ENCODE measurements around the gene CTIF. TPM values are rescaled to one million over a fixed set of nuclear protein-coding genes. Genes with fewer than 3 reads are reported as not detected.

Gene CTIF
- polyA plus RNA-seq, 2 donors, result 11.8 to 22.7 TPM

DNA sequence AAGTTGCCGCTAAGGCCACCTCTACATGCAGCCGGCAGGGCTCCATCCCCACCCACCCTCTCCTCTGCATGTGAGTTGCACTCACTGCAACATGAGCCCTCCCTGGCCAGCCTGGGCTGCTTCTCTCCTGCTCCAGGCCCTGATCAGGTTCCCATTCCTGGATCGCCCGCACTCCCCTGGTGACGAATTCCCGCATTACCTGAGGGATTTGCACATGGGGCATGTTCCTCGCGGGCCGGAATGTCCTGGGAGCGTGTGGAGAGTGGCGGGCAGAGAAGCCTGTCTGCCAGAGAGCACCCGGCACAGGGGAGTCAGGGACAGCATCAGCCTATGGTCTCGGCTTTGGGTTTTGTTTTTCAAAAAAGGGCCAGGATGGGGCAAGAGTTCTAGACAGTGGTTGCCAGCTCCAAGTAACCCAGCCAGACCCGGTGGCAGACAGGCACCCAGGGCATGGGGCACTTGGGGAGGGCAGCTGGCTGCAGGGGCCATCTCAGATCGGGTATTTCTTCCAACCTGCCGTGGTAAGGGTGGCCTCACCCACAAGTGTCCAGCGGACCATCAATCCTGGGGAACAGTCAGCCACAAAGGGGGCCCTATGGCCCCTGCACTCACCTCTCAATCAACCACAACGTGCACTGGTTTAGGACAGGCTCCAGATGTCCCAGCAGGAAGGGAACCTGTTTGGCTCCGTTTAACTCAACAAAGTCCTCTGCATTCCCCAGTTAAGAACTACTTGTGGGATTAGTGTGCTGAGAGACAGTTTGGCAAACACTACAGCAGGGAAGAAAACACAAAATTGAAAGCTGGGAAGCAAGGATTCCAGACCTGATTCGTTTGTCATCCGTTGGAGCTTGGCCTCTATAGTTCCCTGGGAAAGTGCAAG, 224.2 kb downstream of the CTIF start:
- Histone ChIP-seq H3K4me1 (ENCODE audit: control insufficient read depth in 2 of 2, insufficient read depth in 2 of 2, low read length in 1 of 2) (peaks cover 0 to 2% of the 10 kb centered on the region in 2 donors), H3K4me3 (ENCODE audit: low read depth in 1 of 2, low read length in 2 of 2) (no peak overlapping the region), H3K27ac (ENCODE audit: low read depth in 2 of 2, low read length in 1 of 2) (no peak overlapping the region), H3K36me3 (ENCODE audit: control insufficient read depth in 2 of 2, insufficient read depth in 2 of 2, low read length in 1 of 2) (peaks cover 0 to 28% of the 10 kb centered on the region in 2 donors), H3K9me3 (ENCODE audit: control insufficient read depth in 2 of 2, insufficient read depth in 1 of 2, low read depth in 1 of 2, low read length in 1 of 2) (no peaks in the 10 kb centered on the region), H3K27me3 (ENCODE audit: control insufficient read depth in 1 of 2, insufficient read depth in 2 of 2, low read length in 2 of 2) (no peaks in the 10 kb centered on the region)
- 82 to 85% methylated on average over 21 of the region's 21 CpGs for WGBS, 2 donors

DNA sequence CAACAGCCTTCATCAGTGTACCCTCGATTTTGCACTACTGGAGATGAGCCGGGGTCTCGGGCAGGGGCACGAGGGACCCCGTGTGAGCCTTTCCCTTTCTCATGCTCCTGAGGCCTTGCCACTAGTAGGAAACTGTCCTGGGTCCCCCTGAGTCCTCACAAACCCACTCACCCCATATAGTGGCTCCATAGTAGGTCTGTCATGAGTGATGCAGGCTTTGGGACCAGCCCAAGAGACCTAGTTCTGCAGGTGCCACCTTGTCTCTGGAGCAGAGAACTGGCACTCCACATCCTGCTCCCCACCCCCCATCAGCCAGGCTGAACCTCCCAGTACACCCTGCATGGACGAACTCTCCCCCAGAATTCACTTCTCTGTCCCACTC, 224.9 kb downstream of the CTIF start:
- Histone ChIP-seq H3K4me3 (ENCODE audit: low read depth in 1 of 2, low read length in 2 of 2) (no peak overlapping the region), H3K9me3 (ENCODE audit: control insufficient read depth in 2 of 2, insufficient read depth in 1 of 2, low read depth in 1 of 2, low read length in 1 of 2) (no peaks in the 10 kb centered on the region), H3K4me1 (ENCODE audit: control insufficient read depth in 2 of 2, insufficient read depth in 2 of 2, low read length in 1 of 2) (peaks cover under 1 to 2% of the 10 kb centered on the region in 2 donors), H3K27me3 (ENCODE audit: control insufficient read depth in 1 of 2, insufficient read depth in 2 of 2, low read length in 2 of 2) (no peaks in the 10 kb centered on the region), H3K36me3 (ENCODE audit: control insufficient read depth in 2 of 2, insufficient read depth in 2 of 2, low read length in 1 of 2) (peaks cover 0 to 26% of the 10 kb centered on the region in 2 donors), H3K27ac (ENCODE audit: low read depth in 2 of 2, low read length in 1 of 2) (no peak overlapping the region)
- 85 to 92% methylated on average over 6 of the region's 6 CpGs for WGBS, 2 donors

DNA sequence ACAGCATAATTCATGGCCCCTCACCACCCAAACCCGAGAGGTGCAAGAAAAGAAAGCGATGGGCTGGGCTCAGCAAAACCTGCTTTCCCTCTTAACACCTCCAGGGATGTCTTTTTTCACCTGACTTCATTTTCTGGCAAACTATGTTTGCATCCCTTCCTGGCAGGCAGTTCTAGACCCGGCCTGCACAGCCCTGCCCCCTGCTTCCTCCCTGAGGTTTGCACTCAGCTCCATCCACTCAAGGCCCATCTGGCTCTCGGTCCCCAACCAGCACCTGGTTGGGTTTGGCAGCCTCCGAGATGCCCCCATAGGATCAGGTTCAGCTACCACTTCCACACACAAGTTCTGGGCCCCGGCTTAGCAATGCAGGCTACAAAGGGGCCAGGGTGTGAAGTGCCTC, 226.2 kb downstream of the CTIF start:
- no peak overlapping the region for H3K4me3 ChIP-seq (ENCODE audit: low read depth in 1 of 2, low read length in 2 of 2)
- peaks cover 0 to 20% of the 10 kb centered on the region in 2 donors for H3K36me3 ChIP-seq (ENCODE audit: control insufficient read depth in 2 of 2, insufficient read depth in 2 of 2, low read length in 1 of 2)
- no peak overlapping the region for H3K27ac ChIP-seq (ENCODE audit: low read depth in 2 of 2, low read length in 1 of 2)
- no peaks in the 10 kb centered on the region for H3K9me3 ChIP-seq (ENCODE audit: control insufficient read depth in 2 of 2, insufficient read depth in 1 of 2, low read depth in 1 of 2, low read length in 1 of 2)
- H3K4me1 ChIP-seq (ENCODE audit: control insufficient read depth in 2 of 2, insufficient read depth in 2 of 2, low read length in 1 of 2), result peaks cover 2 to 4% of the 10 kb centered on the region in 2 donors
- WGBS, 2 donors, result 71 to 73% methylated on average over 6 of the region's 6 CpGs
- H3K27me3 ChIP-seq (ENCODE audit: control insufficient read depth in 1 of 2, insufficient read depth in 2 of 2, low read length in 2 of 2), result no peaks in the 10 kb centered on the region

DNA sequence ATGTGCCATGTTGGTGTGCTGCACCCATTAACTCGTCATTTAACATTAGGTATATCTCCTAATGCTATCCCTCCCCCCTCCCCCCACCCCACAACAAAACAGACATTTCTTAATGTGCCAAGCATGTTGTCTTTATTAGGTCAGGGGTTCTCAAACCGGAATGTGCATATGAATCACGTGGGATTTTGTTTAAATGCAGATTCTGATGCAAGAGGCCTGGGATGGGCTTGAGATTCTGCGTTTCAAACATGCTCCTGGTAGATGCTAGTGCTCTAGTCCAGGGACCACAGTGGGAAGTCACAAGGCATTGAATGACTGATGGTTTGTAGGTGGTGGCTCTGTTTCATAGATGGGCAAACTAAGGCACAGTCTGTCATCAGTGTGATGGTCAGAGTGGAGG, 227.2 kb downstream of the CTIF start:
- Histone ChIP-seq H3K9me3 (ENCODE audit: control insufficient read depth in 2 of 2, insufficient read depth in 1 of 2, low read depth in 1 of 2, low read length in 1 of 2) (no peaks in the 10 kb centered on the region), H3K36me3 (ENCODE audit: control insufficient read depth in 2 of 2, insufficient read depth in 2 of 2, low read length in 1 of 2) (peaks cover 0 to 20% of the 10 kb centered on the region in 2 donors), H3K27me3 (ENCODE audit: control insufficient read depth in 1 of 2, insufficient read depth in 2 of 2, low read length in 2 of 2) (no peaks in the 10 kb centered on the region), H3K4me1 (ENCODE audit: control insufficient read depth in 2 of 2, insufficient read depth in 2 of 2, low read length in 1 of 2) (peaks cover 2 to 4% of the 10 kb centered on the region in 2 donors), H3K27ac (ENCODE audit: low read depth in 2 of 2, low read length in 1 of 2) (no peak overlapping the region), H3K4me3 (ENCODE audit: low read depth in 1 of 2, low read length in 2 of 2) (no peak overlapping the region)
- WGBS, 2 donors, result 70 to 83% methylated on average over 3 to 4 of the region's 4 CpGs

DNA sequence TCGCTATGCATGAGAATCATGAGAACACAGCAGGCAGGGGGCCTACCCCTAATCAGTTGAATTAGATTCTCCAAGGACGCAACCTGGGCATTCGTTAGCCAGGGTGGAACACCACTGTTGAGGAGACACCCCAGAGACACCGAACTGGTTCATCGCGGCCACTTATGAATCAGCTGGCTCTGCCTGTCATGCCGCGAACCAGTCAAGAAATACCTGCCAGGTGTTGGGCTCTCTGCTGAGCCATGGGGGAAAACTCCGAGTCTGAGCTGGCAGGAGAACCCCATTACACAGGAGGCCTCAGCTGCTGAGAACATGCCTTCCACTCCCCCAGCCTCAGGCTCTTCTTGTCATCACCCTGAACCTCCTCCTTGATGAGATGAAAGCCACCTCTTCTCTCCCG, 227.7 kb downstream of the CTIF start:
- Histone ChIP-seq H3K27me3 (ENCODE audit: control insufficient read depth in 1 of 2, insufficient read depth in 2 of 2, low read length in 2 of 2) (no peaks in the 10 kb centered on the region), H3K9me3 (ENCODE audit: control insufficient read depth in 2 of 2, insufficient read depth in 1 of 2, low read depth in 1 of 2, low read length in 1 of 2) (no peaks in the 10 kb centered on the region), H3K36me3 (ENCODE audit: control insufficient read depth in 2 of 2, insufficient read depth in 2 of 2, low read length in 1 of 2) (peaks cover 0 to 16% of the 10 kb centered on the region in 2 donors), H3K4me1 (ENCODE audit: control insufficient read depth in 2 of 2, insufficient read depth in 2 of 2, low read length in 1 of 2) (peaks cover 2 to 4% of the 10 kb centered on the region in 2 donors), H3K27ac (ENCODE audit: low read depth in 2 of 2, low read length in 1 of 2) (no peak overlapping the region), H3K4me3 (ENCODE audit: low read depth in 1 of 2, low read length in 2 of 2) (no peak overlapping the region)
- 82 to 85% methylated on average over 10 of the region's 10 CpGs for WGBS, 2 donors

DNA sequence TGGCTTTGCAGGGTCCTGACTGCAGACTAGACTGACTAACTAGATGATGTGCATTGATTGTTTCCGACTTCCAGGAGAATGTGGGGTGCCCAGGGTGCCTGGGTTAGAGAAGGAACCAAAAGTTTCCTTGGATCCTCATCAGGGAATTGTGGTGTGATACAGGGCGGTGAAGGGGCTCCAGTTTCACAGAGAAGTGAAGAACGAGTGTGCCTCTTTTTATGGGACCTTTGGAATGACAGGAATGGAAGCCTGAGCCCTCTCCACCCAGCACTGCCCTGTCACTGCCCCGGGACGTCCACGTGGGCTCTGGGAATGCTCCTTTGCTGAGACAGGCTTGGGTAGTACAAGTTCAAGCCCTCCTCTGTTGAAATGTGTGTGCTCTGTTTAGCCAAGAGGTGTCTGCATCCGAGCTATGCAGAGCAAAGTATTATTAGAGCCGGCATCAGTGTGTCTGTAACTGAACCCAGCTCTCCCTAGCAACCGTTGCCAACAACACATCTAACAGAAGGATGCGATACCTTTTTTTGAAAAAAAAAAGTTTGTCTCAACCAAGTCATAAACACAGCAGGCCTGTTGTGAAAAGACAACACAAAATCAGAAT, 228.4 kb downstream of the CTIF start:
- Histone ChIP-seq H3K36me3 (ENCODE audit: control insufficient read depth in 2 of 2, insufficient read depth in 2 of 2, low read length in 1 of 2) (peaks cover 0 to 9% of the 10 kb centered on the region in 2 donors), H3K4me1 (ENCODE audit: control insufficient read depth in 2 of 2, insufficient read depth in 2 of 2, low read length in 1 of 2) (peaks cover under 1 to 4% of the 10 kb centered on the region in 2 donors), H3K27ac (ENCODE audit: low read depth in 2 of 2, low read length in 1 of 2) (peak overlapping the region in 1 of 2 donors; percentile 36), H3K9me3 (ENCODE audit: control insufficient read depth in 2 of 2, insufficient read depth in 1 of 2, low read depth in 1 of 2, low read length in 1 of 2) (no peaks in the 10 kb centered on the region), H3K4me3 (ENCODE audit: low read depth in 1 of 2, low read length in 2 of 2) (no peak overlapping the region), H3K27me3 (ENCODE audit: control insufficient read depth in 1 of 2, insufficient read depth in 2 of 2, low read length in 2 of 2) (no peaks in the 10 kb centered on the region)
- 61 to 71% methylated on average over 10 of the region's 10 CpGs for WGBS, 2 donors

DNA sequence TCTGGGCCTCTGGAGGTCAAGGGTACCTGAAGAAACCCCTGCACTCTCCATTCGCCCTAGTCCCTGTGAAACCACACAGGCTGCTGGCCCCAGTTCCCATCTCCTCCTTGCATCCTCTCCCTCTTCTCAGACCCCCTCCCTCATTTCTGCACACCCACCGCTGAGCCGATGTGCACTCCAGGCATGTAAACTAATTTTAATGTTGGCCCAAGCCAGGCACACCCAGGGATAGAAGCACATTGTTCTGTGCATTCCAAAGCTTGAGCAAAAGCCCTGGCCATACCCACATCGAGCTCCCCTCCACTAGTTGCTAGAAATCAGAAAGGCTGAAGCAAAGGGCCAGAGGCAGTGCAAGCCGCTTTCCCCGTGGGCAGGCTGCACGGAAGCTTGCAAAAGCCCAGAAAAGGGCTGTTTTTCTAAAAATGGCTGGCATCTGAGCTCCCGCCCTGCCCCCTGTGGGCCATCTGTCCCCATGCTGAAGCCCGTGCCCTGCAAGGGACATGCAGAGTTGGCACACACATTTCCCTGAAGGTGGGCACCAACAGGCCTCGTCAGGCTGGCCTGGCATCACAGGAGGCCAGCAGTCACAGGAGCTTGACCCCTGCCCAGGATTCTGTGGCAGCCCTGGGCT, 230.3 kb downstream of the CTIF start:
- 86 to 90% methylated on average over 10 of the region's 10 CpGs for WGBS, 2 donors
- Histone ChIP-seq H3K4me3 (ENCODE audit: low read depth in 1 of 2, low read length in 2 of 2) (no peak overlapping the region), H3K4me1 (ENCODE audit: control insufficient read depth in 2 of 2, insufficient read depth in 2 of 2, low read length in 1 of 2) (peaks cover 0 to 4% of the 10 kb centered on the region in 2 donors), H3K36me3 (ENCODE audit: control insufficient read depth in 2 of 2, insufficient read depth in 2 of 2, low read length in 1 of 2) (peaks cover 2 to 5% of the 10 kb centered on the region in 2 donors), H3K27me3 (ENCODE audit: control insufficient read depth in 1 of 2, insufficient read depth in 2 of 2, low read length in 2 of 2) (no peaks in the 10 kb centered on the region), H3K27ac (ENCODE audit: low read depth in 2 of 2, low read length in 1 of 2) (no peak overlapping the region), H3K9me3 (ENCODE audit: control insufficient read depth in 2 of 2, insufficient read depth in 1 of 2, low read depth in 1 of 2, low read length in 1 of 2) (no peaks in the 10 kb centered on the region)

DNA sequence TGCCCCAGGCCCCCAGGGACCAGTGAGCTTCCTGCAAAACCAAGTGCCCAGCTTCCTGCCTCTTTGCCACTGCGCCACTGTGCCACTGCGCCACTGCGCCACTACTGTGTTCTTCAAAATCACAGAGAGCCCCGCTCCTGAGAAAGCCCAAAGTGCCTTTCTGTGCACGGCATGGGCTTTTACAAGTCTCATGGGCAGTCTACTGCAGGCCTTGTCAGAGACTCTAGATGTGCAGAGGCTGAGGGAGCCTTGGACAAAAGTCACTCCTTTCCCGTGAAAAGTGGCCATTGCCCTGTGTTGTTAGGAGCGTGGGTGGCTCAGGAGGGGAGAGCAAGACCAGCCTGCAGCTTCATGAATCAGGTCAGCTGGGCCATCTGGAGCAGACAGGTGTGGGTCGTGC, 231.4 kb downstream of the CTIF start:
- no peak overlapping the region for H3K27ac ChIP-seq (ENCODE audit: low read depth in 2 of 2, low read length in 1 of 2)
- H3K4me1 ChIP-seq (ENCODE audit: control insufficient read depth in 2 of 2, insufficient read depth in 2 of 2, low read length in 1 of 2), result peaks cover 0 to 4% of the 10 kb centered on the region in 2 donors
- H3K27me3 ChIP-seq (ENCODE audit: control insufficient read depth in 1 of 2, insufficient read depth in 2 of 2, low read length in 2 of 2), result no peaks in the 10 kb centered on the region
- no peaks in the 10 kb centered on the region for H3K9me3 ChIP-seq (ENCODE audit: control insufficient read depth in 2 of 2, insufficient read depth in 1 of 2, low read depth in 1 of 2, low read length in 1 of 2)
- peaks cover 5 to 6% of the 10 kb centered on the region in 2 donors for H3K36me3 ChIP-seq (ENCODE audit: control insufficient read depth in 2 of 2, insufficient read depth in 2 of 2, low read length in 1 of 2)
- 92 to 96% methylated on average over 8 of the region's 8 CpGs for WGBS, 2 donors
- H3K4me3 ChIP-seq (ENCODE audit: low read depth in 1 of 2, low read length in 2 of 2), result no peak overlapping the region

DNA sequence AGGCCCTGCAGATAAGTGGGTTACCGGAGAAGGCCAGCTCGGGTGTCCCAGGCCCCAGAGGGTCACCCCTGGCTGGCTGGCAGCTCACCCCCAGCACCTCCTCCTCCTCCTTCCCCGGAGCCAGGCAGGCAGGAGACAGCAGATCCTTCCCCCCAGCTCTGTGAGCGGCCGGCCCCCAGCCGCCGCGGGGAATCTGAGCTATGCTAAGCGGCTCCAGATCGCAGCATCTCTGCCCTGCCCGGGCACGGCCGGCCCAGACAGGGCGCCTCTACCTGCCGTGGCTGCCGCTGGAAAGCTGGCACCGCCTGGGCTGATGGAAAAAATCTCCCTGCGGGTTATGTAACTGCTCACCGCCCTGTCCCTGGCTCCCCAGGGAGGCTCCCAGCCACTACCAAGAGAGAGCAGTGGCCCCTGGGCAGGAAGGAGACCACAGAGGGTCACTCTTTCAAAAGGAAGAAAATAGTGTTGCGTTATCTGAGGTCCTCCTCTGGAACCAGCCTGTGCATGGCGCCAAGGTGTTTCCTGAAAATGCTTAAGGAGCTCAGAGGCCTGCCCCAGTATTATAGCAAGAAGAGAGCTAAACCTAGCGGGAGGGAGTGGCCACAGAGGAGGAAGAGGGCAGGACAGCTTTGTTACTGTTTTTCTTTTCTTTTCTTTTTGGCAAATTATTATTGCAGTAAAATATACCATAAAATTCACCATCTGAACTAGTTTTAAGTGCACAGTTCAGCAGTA, 233.0 kb downstream of the CTIF start:
- Histone ChIP-seq H3K4me3 (ENCODE audit: low read depth in 1 of 2, low read length in 2 of 2) (no peak overlapping the region), H3K27me3 (ENCODE audit: control insufficient read depth in 1 of 2, insufficient read depth in 2 of 2, low read length in 2 of 2) (no peaks in the 10 kb centered on the region), H3K36me3 (ENCODE audit: control insufficient read depth in 2 of 2, insufficient read depth in 2 of 2, low read length in 1 of 2) (peaks cover 2 to 6% of the 10 kb centered on the region in 2 donors), H3K4me1 (ENCODE audit: control insufficient read depth in 2 of 2, insufficient read depth in 2 of 2, low read length in 1 of 2) (peaks cover 0 to 4% of the 10 kb centered on the region in 2 donors), H3K9me3 (ENCODE audit: control insufficient read depth in 2 of 2, insufficient read depth in 1 of 2, low read depth in 1 of 2, low read length in 1 of 2) (no peaks in the 10 kb centered on the region), H3K27ac (ENCODE audit: low read depth in 2 of 2, low read length in 1 of 2) (peak overlapping the region; percentile 5 to 19)
- 42 to 60% methylated on average over 22 of the region's 22 CpGs for WGBS, 2 donors
